ENCODE measurements around the gene LMOD3. TPM values are rescaled to one million over a fixed set of nuclear protein-coding genes. Genes with fewer than 3 reads are reported as not detected.

LMOD3 gene
- total and polyA plus RNA-seq, 8 donors, result 0.17 to 0.33 (median 0.25) TPM

DNA sequence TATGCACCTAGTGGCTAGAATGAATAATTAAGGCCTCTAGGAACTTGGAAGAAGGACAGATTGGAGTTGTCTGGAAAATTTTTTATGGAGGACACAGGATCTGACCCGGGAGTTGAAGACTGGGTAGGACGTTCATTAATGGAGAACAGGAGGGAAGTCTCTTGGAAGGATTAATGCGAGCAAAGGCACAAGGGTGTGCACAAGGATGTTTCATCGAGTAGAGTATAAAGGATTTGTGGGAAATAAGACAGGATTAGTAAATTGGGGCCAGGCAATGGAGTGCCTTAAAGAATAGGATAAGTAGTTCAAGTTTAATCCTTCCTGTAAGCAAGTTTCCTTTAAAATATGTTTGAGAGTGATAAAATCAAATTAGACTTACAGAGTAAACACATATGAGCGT is 14.6 kb downstream of the LMOD3 start:
- TF ChIP-seq, protein P1, sequence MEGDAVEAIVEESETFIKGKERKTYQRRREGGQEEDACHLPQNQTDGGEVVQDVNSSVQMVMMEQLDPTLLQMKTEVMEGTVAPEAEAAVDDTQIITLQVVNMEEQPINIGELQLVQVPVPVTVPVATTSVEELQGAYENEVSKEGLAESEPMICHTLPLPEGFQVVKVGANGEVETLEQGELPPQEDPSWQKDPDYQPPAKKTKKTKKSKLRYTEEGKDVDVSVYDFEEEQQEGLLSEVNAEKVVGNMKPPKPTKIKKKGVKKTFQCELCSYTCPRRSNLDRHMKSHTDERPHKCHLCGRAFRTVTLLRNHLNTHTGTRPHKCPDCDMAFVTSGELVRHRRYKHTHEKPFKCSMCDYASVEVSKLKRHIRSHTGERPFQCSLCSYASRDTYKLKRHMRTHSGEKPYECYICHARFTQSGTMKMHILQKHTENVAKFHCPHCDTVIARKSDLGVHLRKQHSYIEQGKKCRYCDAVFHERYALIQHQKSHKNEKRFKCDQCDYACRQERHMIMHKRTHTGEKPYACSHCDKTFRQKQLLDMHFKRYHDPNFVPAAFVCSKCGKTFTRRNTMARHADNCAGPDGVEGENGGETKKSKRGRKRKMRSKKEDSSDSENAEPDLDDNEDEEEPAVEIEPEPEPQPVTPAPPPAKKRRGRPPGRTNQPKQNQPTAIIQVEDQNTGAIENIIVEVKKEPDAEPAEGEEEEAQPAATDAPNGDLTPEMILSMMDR (IDR thresholded peaks at IDR 0.05), result no peak
- H3K4me1 ChIP-seq, result peaks cover 0 to 11% of the 10 kb centered on the region in 2 donors
- no peaks in the 10 kb centered on the region for H3K9me3 ChIP-seq
- no peak for DNase-seq
- intact Hi-C loops (cut with DNase I), result no loop called here
- H3K27me3 ChIP-seq, result no peaks in the 10 kb centered on the region
- no peak for ATAC-seq
- H3K4me3 ChIP-seq, result no peak overlapping the region
- peaks cover 0 to 34% of the 10 kb centered on the region in 2 donors for H3K36me3 ChIP-seq
- no peak overlapping the region for H3K27ac ChIP-seq

GRCh38 chr3:69105320-69105719 is 17.1 kb downstream of the LMOD3 start:
- Histone ChIP-seq H3K27me3 (no peaks in the 10 kb centered on the region), H3K36me3 (peaks cover 0 to 48% of the 10 kb centered on the region in 2 donors), H3K9me3 (no peaks in the 10 kb centered on the region), H3K4me3 (no peak overlapping the region), H3K27ac (no peak overlapping the region), H3K4me1 (peaks cover 0 to 11% of the 10 kb centered on the region in 2 donors)
- TF ChIP-seq, protein P1 (IDR thresholded peaks at IDR 0.05), result no peak
- no peak for DNase-seq
- no peak for ATAC-seq
- intact Hi-C loops (cut with DNase I), result no loop called here

GRCh38 chr3:69104586-69104985 is 17.8 kb downstream of the LMOD3 start:
- TF ChIP-seq, protein P1 (IDR thresholded peaks at IDR 0.05), result no peak
- H3K4me3 ChIP-seq, result no peak overlapping the region
- H3K4me1 ChIP-seq, result peaks cover 0 to 13% of the 10 kb centered on the region in 2 donors
- intact Hi-C loops (cut with DNase I), result no loop called here
- H3K27me3 ChIP-seq, result no peaks in the 10 kb centered on the region
- peaks cover 0 to 52% of the 10 kb centered on the region in 2 donors for H3K36me3 ChIP-seq
- H3K9me3 ChIP-seq, result no peaks in the 10 kb centered on the region
- no peak overlapping the region for H3K27ac ChIP-seq
- ATAC-seq, result no peak
- no peak for DNase-seq

- Histone ChIP-seq H3K4me3 (no peak overlapping the region), H3K9me3 (no peaks in the 10 kb centered on the region), H3K27ac (no peak overlapping the region), H3K36me3 (peaks cover 0 to 52% of the 10 kb centered on the region in 2 donors), H3K4me1 (peaks cover 0 to 26% of the 10 kb centered on the region in 2 donors), H3K27me3 (no peaks in the 10 kb centered on the region)
- ATAC-seq, result no peak
- no peak for DNase-seq
- TF ChIP-seq, protein P1 (IDR thresholded peaks at IDR 0.05), result no peak
- intact Hi-C loops (cut with DNase I), result no loop called here
These were observed 19.3 kb downstream of the LMOD3 start for GRCh38 chr3:69103123-69103522.

GRCh38 chr3:69102384-69102783 is 20.0 kb downstream of the LMOD3 start:
- ATAC-seq (no peak), DNase-seq (no peak)
- TF ChIP-seq, protein P1 (IDR thresholded peaks at IDR 0.05), result no peak
- Histone ChIP-seq H3K27ac (no peak overlapping the region), H3K4me3 (no peak overlapping the region), H3K36me3 (peaks cover 0 to 52% of the 10 kb centered on the region in 2 donors), H3K9me3 (no peaks in the 10 kb centered on the region), H3K27me3 (no peaks in the 10 kb centered on the region), H3K4me1 (peaks cover 4 to 33% of the 10 kb centered on the region in 2 donors)
- intact Hi-C loops (cut with DNase I), result no loop called here

All from left lung (tissue), 10 donors.